HCT116 (cell line): ENCODE data around the gene SLC25A33. TPM values are rescaled to one million over a fixed set of nuclear protein-coding genes. Genes with fewer than 3 reads are reported as not detected.

ENCODE experiments used
- ATAC-seq: fragments of 200-7000 bp; cut with Tn5 transposase; 2 replicates; pipeline ENCODE4 v1.9.1; 2020; ENCODE audit warnings: mild to moderate bottlenecking, moderate library complexity
- BruUV-seq: library from RNA; stranded (reverse); fragments of 400-500 nt; replicated peaks from 2 replicates; lab custom pipeline; 2021; lab: Mats Ljungman, UMichigan
- CTCF ChIA-PET: fragments of 300-600 bp; sonication (Branson Sonifier 250); formaldehyde crosslinking; loops from one replicate; lab custom pipeline; 2021; ENCODE audit warnings: antibody characterized with exemption; lab: Charles Lee
- POLR2A ChIA-PET: fragments of 300-600, 350-600 bp; sonication (Branson Sonifier 250); formaldehyde crosslinking; loops from one replicate; lab custom pipeline; 2021; ENCODE audit warnings: antibody characterized with exemption; lab: Charles Lee
- RAD21 ChIA-PET, 2 experiments: fragments of 300-600 bp; sonication (Branson Sonifier 250); formaldehyde crosslinking; loops; one replicate each; lab custom pipeline; 2023; ENCODE audit warnings: low total read pairs in 2 of 2; ENCODE audit not compliant: uncharacterized antibody in 2 of 2, unreplicated experiment in 2 of 2, low non-redundant PET in 1 of 2; lab: Charles Lee
- DNase-seq: peaks from one replicate; pipeline ENCODE4 v3.0.0-alpha.2; 2010; ENCODE audit warnings: low read depth, low spot score
- H2AFZ ChIP-seq: fragments of 200-600 bp; shearing (Covaris generic), sonication (generic); 2 replicates; pipeline ENCODE4 v1.6.1; 2017; ENCODE audit warnings: low read depth, mixed run types, mixed read lengths, antibody characterized with exemption, low read length; ENCODE audit not compliant: poor library complexity, severe bottlenecking
- H3K27ac ChIP-seq: 2 replicates; pipeline ENCODE4 v1.5.1; 2012; ENCODE audit warnings: low read depth, low read length
- H3K27me3 ChIP-seq: fragments of 200-600 bp; sonication (generic); 2 replicates; pipeline ENCODE4 v1.6.1; 2016; ENCODE audit warnings: mixed run types, low read length, mixed read lengths; ENCODE audit not compliant: insufficient read depth
- H3K36me3 ChIP-seq, 2 experiments: fragments of 200-500 bp in 1 of 2; fragments of 200-600 bp in 1 of 2; sonication (Bioruptor generic) in 1 of 2; sonication (generic) in 1 of 2; 2 replicates each; pipeline versions ENCODE4 v1.5.1 to v1.6.1; 2014 to 2016; ENCODE audit warnings: low read length in 2 of 2, inconsistent platforms in 1 of 2, mixed read lengths in 1 of 2, mixed run types in 1 of 2; ENCODE audit not compliant: insufficient read depth in 2 of 2, control insufficient read depth in 1 of 2
- H3K4me1 ChIP-seq, 2 experiments: fragments of 200-600 bp in 1 of 2; sonication (generic) in 1 of 2; 2 replicates each; pipeline versions ENCODE4 v1.5.1 to v1.6.1; 2012 to 2017; ENCODE audit warnings: low read length in 2 of 2, inconsistent platforms in 1 of 2, mild to moderate bottlenecking in 1 of 2, mixed read lengths in 1 of 2, mixed run types in 1 of 2, moderate library complexity in 1 of 2; ENCODE audit not compliant: insufficient read depth in 2 of 2, control insufficient read depth in 1 of 2
- H3K4me2 ChIP-seq: fragments of 200-600 bp; sonication (generic); 2 replicates; pipeline ENCODE4 v1.6.1; 2017; ENCODE audit warnings: mixed run types, low read length, mixed read lengths
- H3K4me3 ChIP-seq, 2 experiments: fragments of 200-600 bp in 1 of 2; sonication (generic) in 1 of 2; replicated peaks in 1 of 2; 2 replicates each; pipeline ENCODE4 v1.5.1; 2011 to 2016; ENCODE audit warnings: low read length in 2 of 2, control low read depth in 1 of 2, low read depth in 1 of 2, mild to moderate bottlenecking in 1 of 2, mixed read lengths in 1 of 2, mixed run types in 1 of 2
- H3K79me2 ChIP-seq: fragments of 200-600 bp; sonication (generic); 2 replicates; pipeline ENCODE4 v1.6.1; 2017; ENCODE audit warnings: mild to moderate bottlenecking, mixed run types, low read length, moderate library complexity, mixed read lengths; ENCODE audit not compliant: insufficient read depth
- H3K9ac ChIP-seq: fragments of 200-600 bp; sonication (generic); 2 replicates; pipeline ENCODE4 v1.6.1; 2016; ENCODE audit warnings: low read length, mixed read lengths
- H3K9me2 ChIP-seq: fragments of 200-600 bp; sonication (generic), shearing (Covaris generic); 2 replicates; pipeline ENCODE4 v1.6.1; 2017; ENCODE audit warnings: mixed run types, mild to moderate bottlenecking, moderate library complexity; ENCODE audit not compliant: insufficient read depth
- H3K9me3 ChIP-seq, 2 experiments: fragments of 200-500 bp in 1 of 2; fragments of 200-600 bp in 1 of 2; sonication (Bioruptor generic) in 1 of 2; sonication (generic) in 1 of 2; 2 replicates each; pipeline ENCODE4 v1.6.1; 2014 to 2017; ENCODE audit warnings: low read length in 2 of 2, mixed read lengths in 2 of 2, inconsistent platforms in 1 of 2, low read depth in 1 of 2, mild to moderate bottlenecking in 1 of 2, mixed run types in 1 of 2, moderate library complexity in 1 of 2; ENCODE audit not compliant: control insufficient read depth in 1 of 2, insufficient read depth in 1 of 2
- H4K20me1 ChIP-seq: fragments of 200-600 bp; sonication (generic), shearing (Covaris generic); 2 replicates; pipeline ENCODE4 v1.6.1; 2017; ENCODE audit warnings: mixed run types, mild to moderate bottlenecking, moderate library complexity; ENCODE audit not compliant: insufficient read depth
- ATF3 ChIP-seq: IDR thresholded peaks from 2 replicates; pipeline ENCODE4 v1.6.1; 2012
- CEBPB ChIP-seq: IDR thresholded peaks from 2 replicates; pipeline ENCODE4 v1.6.1; 2012; ENCODE audit warnings: low read depth
- CTCF ChIP-seq, 3 experiments: fragments of 200-600 bp in 1 of 3; sonication (generic) in 1 of 3; IDR thresholded peaks in 2 of 3; conservative IDR thresholded peaks in 1 of 3; 2 replicates each; pipeline ENCODE4 v1.5.1; 2012 to 2017; ENCODE audit warnings: low read depth in 2 of 3, low read length in 2 of 3, antibody characterized with exemption in 1 of 3, borderline replicate concordance in 1 of 3, control low read depth in 1 of 3, mild to moderate bottlenecking in 1 of 3, mixed read lengths in 1 of 3, mixed run types in 1 of 3, moderate library complexity in 1 of 3; ENCODE audit not compliant: insufficient read depth in 1 of 3
- EGR1 ChIP-seq: IDR thresholded peaks from 2 replicates; pipeline ENCODE4 v1.6.1; 2012; ENCODE audit warnings: low read depth
- ELF1 ChIP-seq: IDR thresholded peaks from 2 replicates; pipeline ENCODE4 v1.6.1; 2012; ENCODE audit warnings: low read depth, borderline replicate concordance
- EZH2phosphoT487 ChIP-seq: fragments of 200-600 bp; IDR thresholded peaks from 2 replicates; pipeline ENCODE4 v1.6.1; 2018; ENCODE audit warnings: antibody characterized with exemption, borderline replicate concordance
- JUND ChIP-seq: IDR thresholded peaks from 2 replicates; pipeline ENCODE4 v1.6.1; 2012
- MAX ChIP-seq: IDR thresholded peaks from 2 replicates; pipeline ENCODE4 v1.6.1; 2012
- POLR2AphosphoS5 ChIP-seq: IDR thresholded peaks from 2 replicates; pipeline ENCODE4 v1.6.1; 2011; ENCODE audit warnings: mild to moderate bottlenecking, low read depth, low read length, moderate library complexity
- RAD21 ChIP-seq: IDR thresholded peaks from 2 replicates; pipeline ENCODE4 v1.6.1; 2012; ENCODE audit warnings: low read depth, mild to moderate bottlenecking
- REST ChIP-seq: IDR thresholded peaks from 2 replicates; pipeline ENCODE4 v1.6.1; 2012; ENCODE audit warnings: low read depth
- SIN3A ChIP-seq: IDR thresholded peaks from 2 replicates; pipeline ENCODE4 v1.6.1; 2012; ENCODE audit warnings: low read depth
- SRF ChIP-seq: IDR thresholded peaks from 2 replicates; pipeline ENCODE4 v1.6.1; 2012; ENCODE audit warnings: low read depth
- ZNF274 ChIP-seq: fragments of 200-500 bp; sonication (Bioruptor generic); IDR thresholded peaks from 2 replicates; pipeline ENCODE4 v1.6.1; 2014; ENCODE audit warnings: mild to moderate bottlenecking, low read depth, low read length, inconsistent platforms
- intact Hi-C: fragments of 100-400 bp; cut with micrococcal nuclease; formaldehyde crosslinking; loops from 2 replicates; pipeline ENCODE4 v1.10.0; 2022
- total RNA-seq: library from RNA; stranded (reverse); gene quantifications from one replicate; pipeline ENCODE4 v1.2.1, GENCODE V29; 2021; ENCODE audit not compliant: unreplicated experiment

SLC25A33 gene
- total RNA-seq, 1 experiment from 2014 or later, result 9.8 TPM

- no peak for TF ChIP-seq ZNF274
- TF ChIP-seq MAX, result no peak
- no peak for TF ChIP-seq SIN3A
- TF ChIP-seq REST, result no peak
- TF ChIP-seq ELF1, result no peak
Measured at GRCh38 chr1:9601942-9602793, 62.9 kb downstream of the SLC25A33 start (continued).

GRCh38 chr1:9602794-9603167, 63.5 kb downstream of the SLC25A33 start:
- Histone ChIP-seq H3K9ac (no peak overlapping the region), H3K9me2 (no peaks in the 10 kb centered on the region), H3K9me3 (no peaks in the 10 kb centered on the region), H3K4me1 (no peaks in the 10 kb centered on the region), H3K79me2 (no peaks in the 10 kb centered on the region), H3K36me3 (peaks cover 7 to 28% of the 10 kb centered on the region in 2 experiments; a peak in 3 of 4 replicates), H3K27me3 (no peaks in the 10 kb centered on the region), H2AFZ (no peak overlapping the region), H3K27ac (no peak overlapping the region), H3K4me2 (no peak overlapping the region), H3K4me3 (no peak overlapping the region), H4K20me1 (no peaks in the 10 kb centered on the region)
- BruUV-seq, result no TSS peak
- DNase-seq (no peak), ATAC-seq (no peak)
- intact Hi-C loops, result no loop called here
- POLR2A ChIA-PET, result no interaction called here
- RAD21 ChIA-PET, result no interaction called here
- CTCF ChIA-PET, result no interaction called here
- TF ChIP-seq JUND, result no peak
- no peak for TF ChIP-seq EGR1
- TF ChIP-seq RAD21, result no peak
- TF ChIP-seq ATF3, result no peak
- no peak for TF ChIP-seq POLR2AphosphoS5
- no peak for TF ChIP-seq ZNF274
- TF ChIP-seq CTCF (IDR thresholded peaks at IDR 0.05 in 2 of 3, conservative IDR thresholded peaks at IDR 0.05 in 1 of 3; ENCODE audit: borderline replicate concordance in 1 of 3, insufficient read depth in 1 of 3, low read depth in 2 of 3, low read length in 2 of 3), result no peak
- TF ChIP-seq MAX, result no peak
- no peak for TF ChIP-seq CEBPB
- no peak for TF ChIP-seq ELF1
- no peak for TF ChIP-seq EZH2phosphoT487
- TF ChIP-seq REST, result no peak
- no peak for TF ChIP-seq SRF
